NCI-H2081 (cell line): ENCODE measurements around the gene SEPTIN6.
A peak's percentile ranks its signal among the peaks of the same experiment; 100 is the strongest.

Source experiments
- DNase-seq, 2 experiments: peaks; one replicate each; lab custom pipeline; 2025; lab: John Stamatoyannopoulos, UW

The SEPTIN6 gene

DNA sequence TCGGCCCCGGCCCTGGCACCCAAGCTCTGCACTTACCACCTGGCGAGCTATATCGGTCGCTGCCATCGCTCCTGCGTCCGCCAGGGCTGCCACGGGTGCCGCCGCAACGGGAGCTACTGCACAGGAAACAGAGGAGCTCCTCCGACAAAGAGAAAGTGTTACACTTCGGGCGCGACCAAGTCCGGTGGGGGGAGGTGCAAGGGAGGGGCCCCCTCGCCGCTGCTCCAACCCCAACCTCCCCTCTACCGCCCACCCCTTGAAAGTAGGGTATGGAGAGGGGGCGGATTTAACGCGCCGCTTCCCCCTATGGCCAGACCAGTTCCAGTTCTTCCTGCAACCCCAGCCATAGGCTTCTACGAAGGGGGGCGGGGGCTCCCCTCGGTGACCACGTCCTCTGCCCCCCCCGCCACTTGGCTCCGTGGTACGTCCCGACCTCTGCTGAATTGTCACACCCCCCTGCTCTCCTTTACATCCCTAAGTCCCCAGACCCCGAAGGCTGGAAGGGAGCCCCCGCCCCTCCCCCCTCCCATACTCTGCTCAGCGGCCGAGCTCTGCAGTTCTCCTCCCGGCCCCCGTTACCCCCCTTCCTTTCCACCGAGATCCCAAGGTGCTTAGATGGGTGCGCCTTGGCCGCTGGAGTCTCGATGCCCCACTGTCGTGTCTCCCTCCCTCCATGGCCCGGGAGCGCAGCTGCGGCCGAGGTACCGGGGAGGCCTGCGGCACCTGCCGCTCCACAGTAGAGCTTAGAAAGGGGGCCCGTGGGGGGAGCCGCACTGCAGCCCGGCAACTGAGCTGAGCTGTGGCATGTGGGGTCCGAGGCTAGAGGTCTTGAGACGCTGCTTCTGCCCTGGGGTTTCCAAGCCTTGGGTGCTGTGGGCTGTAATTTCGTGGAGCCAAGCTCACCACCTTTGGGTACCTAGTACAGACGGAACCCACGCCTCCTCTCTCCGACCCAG, at the start of gene SEPTIN6:
Gene SEPTIN6, minus strand, starts transcription at position 129 of the 956 bp plus-strand sequence. Its CDS starts 63 bp downstream, at position 66.
- DNase-seq: peak; percentile 42 to 60

DNA sequence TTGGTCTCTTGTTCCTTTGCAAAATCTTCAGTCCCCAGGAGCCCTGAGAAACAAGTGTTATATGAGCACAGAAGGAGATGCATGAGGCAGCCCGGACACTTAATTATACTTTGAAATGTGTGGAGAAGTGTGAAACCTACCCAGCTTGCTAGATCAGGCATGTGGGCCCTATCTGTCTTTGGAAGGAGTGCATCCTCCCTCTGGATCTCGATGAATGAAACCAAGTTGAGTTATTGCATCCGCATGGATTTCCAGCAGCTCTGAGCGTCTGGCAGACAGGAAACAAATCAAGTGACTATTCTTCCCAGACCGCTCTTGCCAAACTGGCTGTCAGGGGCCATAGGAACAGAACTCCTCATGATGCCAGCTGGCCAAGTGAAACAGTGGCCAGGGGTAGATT, 45.8 kb upstream of the SEPTIN6 start:
- no peak for DNase-seq

GRCh38 chrX:119736206-119736764, 43.3 kb upstream of the SEPTIN6 start:
- DNase-seq: no peak

DNA sequence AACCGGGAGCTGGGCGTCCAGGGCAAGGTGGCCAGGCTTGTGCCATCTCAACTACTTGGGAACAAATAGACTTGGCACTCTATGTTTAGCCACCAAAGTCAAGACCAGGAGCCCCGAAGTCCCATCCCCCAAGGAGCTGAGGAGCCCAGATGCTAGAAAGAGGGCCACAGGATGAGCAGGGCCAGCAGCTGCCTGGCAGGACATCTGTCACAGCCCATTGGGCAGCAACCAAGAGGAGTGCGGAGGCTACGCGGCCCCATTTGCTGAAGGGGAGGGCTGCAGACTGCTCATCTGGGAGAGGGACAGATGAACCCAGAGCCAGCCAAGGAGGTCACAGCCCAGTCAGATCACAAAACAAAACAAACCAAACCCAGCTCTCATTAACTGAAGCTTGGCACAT, 42.5 kb upstream of the SEPTIN6 start:
- no peak for DNase-seq

DNA sequence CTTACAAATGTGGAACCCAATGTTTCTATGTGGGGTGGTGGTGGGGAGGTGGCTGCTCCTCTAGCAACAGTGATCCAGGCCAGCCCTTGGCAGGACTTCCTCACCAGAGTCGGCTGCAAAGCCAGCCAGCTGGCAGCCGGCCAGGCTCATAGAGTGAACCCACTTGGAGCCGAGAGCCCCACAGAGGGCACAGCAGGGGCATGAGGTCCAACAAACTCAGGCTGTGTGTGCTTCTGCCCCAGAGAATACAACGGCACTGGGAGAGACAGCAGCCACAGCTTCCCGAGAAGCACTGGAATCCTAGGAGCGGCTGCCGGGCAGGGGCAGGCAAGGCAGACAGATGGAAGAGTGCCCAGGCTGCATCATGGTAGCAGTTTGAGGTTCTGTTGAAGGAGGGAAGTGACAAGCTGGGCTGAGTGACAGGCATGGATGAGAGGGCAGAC, 42.0 kb upstream of the SEPTIN6 start:
- DNase-seq: peak; percentile 82 to 93

DNA sequence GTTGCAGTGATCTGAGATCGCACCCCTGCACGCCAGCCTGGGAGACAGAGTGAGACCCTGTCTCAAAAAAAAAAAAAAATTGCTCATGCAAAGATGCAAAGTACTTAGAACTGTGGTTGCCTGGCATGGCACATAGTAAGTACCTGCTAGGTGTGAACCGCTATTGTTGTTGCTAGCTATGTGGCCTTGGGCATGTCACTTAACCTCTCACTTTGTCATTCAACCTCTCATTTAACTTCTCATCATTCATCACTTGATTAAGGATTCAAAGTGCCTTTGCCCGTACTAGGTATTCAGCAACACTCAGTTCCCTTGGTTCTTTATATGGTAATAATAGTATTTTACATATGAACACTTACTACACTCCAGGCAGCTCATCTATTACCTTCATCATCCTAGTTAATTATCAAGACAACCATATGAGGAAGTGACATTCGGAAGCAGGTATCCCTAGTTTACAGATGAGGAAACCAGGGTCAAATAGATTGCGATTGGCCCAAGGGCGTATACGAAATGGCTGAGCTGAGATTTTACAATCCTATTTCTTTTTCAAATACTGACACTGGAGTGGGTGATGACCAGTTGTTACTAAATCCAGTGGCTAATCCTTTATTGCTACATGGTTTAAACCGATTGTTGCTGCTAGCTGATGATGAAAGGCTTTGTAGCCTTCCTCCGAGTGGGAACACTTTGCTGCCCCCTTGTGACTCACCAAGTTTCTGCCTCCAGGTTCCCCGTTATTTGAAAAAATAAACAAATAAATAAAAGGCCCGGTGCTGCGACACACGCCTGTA, 36.6 kb upstream of the SEPTIN6 start:
- DNase-seq: peak; percentile 60 to 69

- DNase-seq: no peak
Observed at GRCh38 chrX:119728487-119728886, 35.5 kb upstream of the SEPTIN6 start.

- no peak for DNase-seq
Observed at GRCh38 chrX:119726900-119727555, 34.1 kb upstream of the SEPTIN6 start.

DNA sequence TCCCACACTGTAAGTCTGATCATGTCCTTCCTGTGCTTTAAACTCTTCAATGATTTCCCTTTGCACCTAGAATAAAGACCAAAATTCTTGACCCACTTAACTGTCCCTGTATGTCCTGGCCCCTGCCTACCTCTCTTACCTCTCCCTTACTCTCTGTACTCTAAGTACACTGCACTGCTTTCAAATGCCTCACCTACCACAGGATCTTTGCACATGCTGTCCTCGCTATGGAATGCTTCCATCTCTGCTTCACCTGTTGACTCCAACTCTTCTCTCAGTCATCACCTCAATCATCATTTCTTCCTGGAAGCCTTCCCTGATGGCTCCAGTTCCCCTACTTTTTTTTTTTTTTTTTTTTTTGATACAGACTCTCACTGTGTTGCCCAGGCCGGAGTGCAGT, 29.0 kb upstream of the SEPTIN6 start:
- DNase-seq: no peak

DNA sequence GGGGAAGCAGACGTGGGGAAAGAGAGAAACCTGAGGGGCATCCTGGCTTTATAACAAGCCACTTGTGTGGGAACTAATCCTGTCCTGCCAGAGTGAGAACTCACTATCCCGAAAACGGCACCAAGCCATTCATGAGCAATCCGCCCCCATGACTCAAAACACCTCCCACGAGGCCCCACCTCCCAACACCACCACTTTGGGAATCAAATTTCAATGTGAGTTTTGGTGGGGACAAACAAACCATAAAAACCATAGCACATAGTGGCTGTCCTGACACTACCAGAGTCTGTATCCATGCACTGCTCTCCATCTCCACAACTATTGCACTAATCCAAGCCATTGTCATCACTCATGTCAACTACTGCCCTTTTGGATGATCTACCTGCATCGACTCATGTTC, 28.5 kb upstream of the SEPTIN6 start:
- DNase-seq: no peak

- DNase-seq: no peak
Observed at GRCh38 chrX:119709630-119710029, 16.7 kb upstream of the SEPTIN6 start.

GRCh38 chrX:119708936-119709335, 16.0 kb upstream of the SEPTIN6 start:
- no peak for DNase-seq

DNA sequence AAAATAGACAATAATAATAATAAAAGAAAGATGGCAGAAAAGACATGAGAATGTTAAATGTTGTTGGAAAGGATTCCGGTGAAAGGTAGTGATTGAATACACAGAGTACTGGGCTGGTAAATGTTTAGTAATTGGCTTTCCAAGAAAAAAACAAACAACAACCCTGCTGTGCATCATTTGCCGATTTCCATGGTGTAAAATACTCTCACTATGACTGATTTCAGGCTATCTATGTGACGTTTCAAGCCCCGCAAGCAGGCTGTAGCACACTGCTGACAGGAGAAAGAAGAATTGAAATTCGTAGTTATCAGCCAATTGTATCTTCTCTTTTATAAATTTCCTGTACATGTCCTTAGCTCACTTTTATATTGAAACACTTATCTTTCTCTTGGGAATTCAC, 13.6 kb upstream of the SEPTIN6 start:
- no peak for DNase-seq

DNA sequence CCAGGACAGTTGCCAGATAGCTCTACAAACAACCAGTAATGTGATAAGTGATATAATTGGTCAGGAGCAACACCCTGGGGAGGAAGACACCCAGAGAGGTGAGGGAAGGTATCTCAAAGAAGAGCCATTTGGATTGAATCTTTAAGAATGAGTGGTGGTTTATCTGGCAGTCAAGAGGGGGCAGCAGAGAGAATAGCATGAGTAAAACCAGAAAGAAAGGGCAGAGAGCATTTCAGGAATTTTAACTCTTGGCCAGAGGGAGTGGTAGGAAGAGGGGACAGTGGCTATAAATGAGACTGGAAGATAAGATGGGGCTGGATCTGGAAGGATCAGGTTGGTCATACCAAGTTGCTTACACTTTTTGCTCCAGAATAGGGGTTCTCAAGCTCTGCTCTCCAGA, 5.9 kb upstream of the SEPTIN6 start:
- DNase-seq: peak; percentile 47 to 55

- DNase-seq: no peak
Observed at GRCh38 chrX:119696251-119696890, 3.4 kb upstream of the SEPTIN6 start.

DNA sequence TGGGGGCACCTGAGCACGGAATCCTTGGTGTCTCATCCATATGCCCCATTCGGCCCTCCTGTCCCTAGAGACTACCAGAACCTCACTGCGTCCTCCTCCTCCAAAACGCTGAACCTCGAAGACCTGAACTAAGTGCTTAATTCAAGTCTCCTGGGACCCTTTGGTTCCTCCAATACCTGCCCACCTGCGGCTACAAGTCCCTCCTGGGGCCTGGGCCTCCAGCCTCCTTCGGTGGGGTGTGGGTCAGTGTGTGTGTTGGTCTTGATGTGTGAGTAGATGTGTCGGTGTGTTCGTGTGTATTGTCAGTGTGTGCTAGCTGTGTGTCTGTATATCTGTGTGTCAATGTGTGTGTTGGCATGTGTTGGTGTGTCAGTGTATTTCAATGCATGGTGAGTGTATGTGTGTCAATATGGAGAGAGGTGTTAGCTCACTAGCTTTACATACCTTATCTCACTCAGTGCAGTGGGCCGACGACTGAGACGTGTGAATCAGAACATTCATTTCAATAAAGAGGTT, 2.6 kb upstream of the SEPTIN6 start:
- no peak for DNase-seq

- DNase-seq: no peak
Observed at GRCh38 chrX:119694601-119695534, 1.9 kb upstream of the SEPTIN6 start.

DNA sequence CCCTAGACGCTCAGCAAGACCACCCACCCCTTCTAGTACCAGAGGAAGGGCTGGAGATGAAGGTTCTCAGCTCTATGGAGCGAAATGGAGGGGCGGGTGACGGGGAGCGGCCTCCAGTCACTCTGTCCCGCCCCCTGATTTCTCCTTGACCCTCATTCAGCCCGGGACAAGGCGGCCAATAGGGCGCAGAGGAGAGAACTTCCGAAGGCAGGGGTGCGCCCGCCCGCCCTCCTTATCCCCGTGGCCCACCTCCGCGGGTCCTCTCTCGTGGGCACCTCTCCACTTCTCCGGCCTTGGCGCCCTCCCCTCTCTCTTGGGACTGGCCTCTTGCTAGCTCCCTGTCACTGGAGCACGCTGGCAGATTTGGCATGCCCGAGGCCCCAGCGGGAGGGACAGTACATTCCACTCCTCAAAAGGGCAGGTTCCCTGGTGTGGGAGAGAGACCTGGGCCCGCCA, 1.1 kb upstream of the SEPTIN6 start:
- no peak for DNase-seq

DNA sequence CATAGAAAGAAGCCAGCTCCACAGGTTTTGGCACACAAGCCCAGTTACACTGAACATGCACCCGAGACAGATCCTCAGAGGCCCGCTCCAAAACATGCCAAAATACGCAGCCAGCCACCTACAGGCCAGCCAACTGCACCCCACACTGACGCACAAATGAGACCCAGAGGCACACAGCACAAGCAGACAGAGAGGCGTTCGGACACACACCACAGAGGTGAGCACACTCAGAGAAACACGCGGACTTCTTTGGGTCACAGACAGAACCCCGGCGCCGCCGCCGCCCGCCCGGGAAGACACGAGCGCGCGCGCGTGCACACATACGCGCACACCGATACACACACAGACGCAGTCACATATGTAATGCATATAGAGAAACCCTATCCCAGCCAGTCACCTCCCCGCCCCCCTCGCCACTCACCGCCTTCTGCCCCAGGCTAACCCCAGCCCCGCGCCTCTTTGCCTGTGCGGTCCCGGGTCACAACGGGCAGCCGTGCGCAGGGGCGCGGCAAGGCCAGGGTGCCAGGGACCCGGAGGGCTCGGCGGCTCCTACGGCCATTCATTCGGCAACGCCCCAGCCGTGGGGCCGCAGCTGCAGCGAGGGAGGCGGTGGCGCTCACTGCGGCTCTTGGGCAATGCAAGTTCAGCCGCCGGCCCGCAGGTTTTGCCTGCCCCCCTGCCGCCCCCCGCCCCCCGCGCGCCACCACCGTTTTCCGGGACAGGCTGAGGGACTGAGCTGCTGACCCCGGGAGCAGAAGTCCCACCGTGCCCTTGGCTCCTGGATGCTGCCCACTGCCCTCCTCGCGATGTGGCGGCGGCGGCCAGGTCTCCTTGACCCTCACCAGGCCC, 553 bp downstream of the SEPTIN6 start:
- peak in 1 of 2 experiments; percentile 51 for DNase-seq
